IMR-90 (cell line): ENCODE data around the gene IFIT5. TPM values are rescaled to one million over a fixed set of nuclear protein-coding genes. Genes with fewer than 3 reads are reported as not detected.
A peak's percentile ranks its signal among the peaks of the same experiment; 100 is the strongest.

ENCODE experiments used
- ATAC-seq: fragments of 200-7000 bp; cut with Tn5 transposase; 2 replicates; pipeline ENCODE4 v1.9.1; 2020; ENCODE audit warnings: low read depth, mild to moderate bottlenecking, moderate library complexity
- BruUV-seq: library from RNA; stranded (reverse); fragments of 400-500 nt; replicated peaks from 2 replicates; lab custom pipeline; 2021; lab: Mats Ljungman, UMichigan
- CTCF ChIA-PET: fragments of 300-600 bp; formaldehyde crosslinking; extraction: SDS; loops from one replicate; lab custom pipeline; 2021; ENCODE audit warnings: antibody characterized with exemption; lab: Yijun Ruan, JAX
- POLR2A ChIA-PET: fragments of 300-600 bp; sonication (Branson Sonifier 250); formaldehyde crosslinking; loops from one replicate; lab custom pipeline; 2022; ENCODE audit warnings: antibody characterized with exemption; ENCODE audit not compliant: unreplicated experiment; lab: Charles Lee
- DNase-seq: peaks from one replicate; pipeline ENCODE4 v3.0.0; 2013
- H2AFZ ChIP-seq: replicated peaks from 2 replicates; pipeline ENCODE3; 2013; ENCODE audit warnings: low read length, mild to moderate bottlenecking; ENCODE audit not compliant: poor library complexity
- H2AK5ac ChIP-seq: 2 replicates; pipeline ENCODE4 v1.6.1; 2013; ENCODE audit warnings: low read depth, low read length, inconsistent platforms
- H2AK9ac ChIP-seq: replicated peaks from 2 replicates; pipeline ENCODE3; 2013; ENCODE audit warnings: mild to moderate bottlenecking, low read depth, low read length, moderate library complexity; ENCODE audit not compliant: poor library complexity
- H2BK120ac ChIP-seq: 2 replicates; pipeline ENCODE4 v1.6.1; 2013; ENCODE audit warnings: low read depth, low read length, inconsistent platforms
- H2BK15ac ChIP-seq: 3 replicates; pipeline ENCODE4 v1.6.1; 2013; ENCODE audit warnings: low read depth, low read length, inconsistent platforms
- H2BK20ac ChIP-seq: 2 replicates; pipeline ENCODE4 v1.6.1; 2013; ENCODE audit warnings: low read depth, mild to moderate bottlenecking, inconsistent platforms, low read length, moderate library complexity
- H2BK5ac ChIP-seq: 2 replicates; pipeline ENCODE4 v1.6.1; 2013; ENCODE audit warnings: mild to moderate bottlenecking, low read depth, low read length, inconsistent platforms; ENCODE audit not compliant: poor library complexity, severe bottlenecking
- H3K14ac ChIP-seq: replicated peaks from 2 replicates; pipeline ENCODE4 v1.6.1; 2013; ENCODE audit warnings: low read depth, low read length, inconsistent platforms
- H3K18ac ChIP-seq: 2 replicates; pipeline ENCODE4 v1.6.1; 2013; ENCODE audit warnings: low read depth, low read length, control low read depth
- H3K23ac ChIP-seq: 2 replicates; pipeline ENCODE4 v1.6.1; 2013; ENCODE audit warnings: low read depth, low read length, inconsistent platforms
- H3K27ac ChIP-seq: 2 replicates; pipeline ENCODE4 v1.5.1; 2013; ENCODE audit warnings: mild to moderate bottlenecking, control low read depth, low read length; ENCODE audit not compliant: insufficient read depth
- H3K27me3 ChIP-seq: 2 replicates; pipeline ENCODE4 v1.6.1; 2013; ENCODE audit warnings: low read length; ENCODE audit not compliant: control insufficient read depth, insufficient read depth
- H3K36me3 ChIP-seq: 2 replicates; pipeline ENCODE4 v1.6.1; 2013; ENCODE audit warnings: low read length, mixed read lengths; ENCODE audit not compliant: control insufficient read depth, insufficient read depth
- H3K4ac ChIP-seq: 2 replicates; pipeline ENCODE4 v1.6.1; 2013; ENCODE audit warnings: low read depth, low read length, inconsistent platforms
- H3K4me1 ChIP-seq: 2 replicates; pipeline ENCODE4 v1.6.1; 2013; ENCODE audit warnings: low read length, mixed read lengths; ENCODE audit not compliant: control insufficient read depth, insufficient read depth
- H3K4me2 ChIP-seq: 2 replicates; pipeline ENCODE4 v1.6.1; 2013; ENCODE audit warnings: low read depth, mild to moderate bottlenecking, control low read depth, low read length, moderate library complexity
- H3K4me3 ChIP-seq: 2 replicates; pipeline ENCODE4 v1.5.1; 2013; ENCODE audit warnings: low read depth, mild to moderate bottlenecking, control low read depth, low read length, moderate library complexity; ENCODE audit not compliant: insufficient read depth
- H3K56ac ChIP-seq: 2 replicates; pipeline ENCODE4 v1.6.1; 2013; ENCODE audit warnings: low read length, inconsistent platforms; ENCODE audit not compliant: insufficient read depth; ENCODE audit errors: extremely low read depth
- H3K79me1 ChIP-seq, 2 experiments: 2 replicates each; pipeline ENCODE4 v1.6.1; 2013; ENCODE audit warnings: low read length in 2 of 2, inconsistent platforms in 1 of 2, low read depth in 1 of 2
- H3K9ac ChIP-seq: 2 replicates; pipeline ENCODE4 v1.6.1; 2013; ENCODE audit warnings: low read depth, low read length, control low read depth
- H3K9me1 ChIP-seq: 2 replicates; pipeline ENCODE4 v1.6.1; 2013; ENCODE audit warnings: low read length, inconsistent platforms; ENCODE audit not compliant: insufficient read depth
- H3K9me3 ChIP-seq: 2 replicates; pipeline ENCODE4 v1.6.1; 2013; ENCODE audit warnings: low read length; ENCODE audit not compliant: control insufficient read depth, insufficient read depth
- H4K20me1 ChIP-seq: 2 replicates; pipeline ENCODE4 v1.6.1; 2013; ENCODE audit warnings: low read length, inconsistent platforms; ENCODE audit not compliant: insufficient read depth
- H4K5ac ChIP-seq: 2 replicates; pipeline ENCODE4 v1.6.1; 2013; ENCODE audit warnings: mild to moderate bottlenecking, low read depth, low read length, control low read depth
- H4K8ac ChIP-seq, 2 experiments: 2 replicates each; pipeline ENCODE4 v1.6.1; 2013; ENCODE audit warnings: low read depth in 2 of 2, low read length in 2 of 2, control low read depth in 1 of 2, inconsistent platforms in 1 of 2
- H4K91ac ChIP-seq: 2 replicates; pipeline ENCODE4 v1.6.1; 2013; ENCODE audit warnings: low read depth, low read length, inconsistent platforms; ENCODE audit not compliant: insufficient read depth
- CHD1 ChIP-seq: IDR thresholded peaks from 2 replicates; pipeline ENCODE4 v1.6.1; 2012; ENCODE audit warnings: low read depth, low read length, improper control_type of control experiment
- FOS ChIP-seq: fragments of 150-350 bp; IDR thresholded peaks from 2 replicates; pipeline ENCODE4 v1.6.1; 2016; ENCODE audit warnings: low read depth, low read length
- NFE2L2 ChIP-seq: fragments of 150-350 bp; IDR thresholded peaks from 2 replicates; pipeline ENCODE4 v1.6.1; 2016; ENCODE audit warnings: low read depth, mild to moderate bottlenecking, low read length
- RAD21 ChIP-seq: IDR thresholded peaks from 2 replicates; pipeline ENCODE4 v1.6.1; 2012; ENCODE audit warnings: low read length, improper control_type of control experiment
- SMC3 ChIP-seq: fragments of 150-350 bp; IDR thresholded peaks from 2 replicates; pipeline ENCODE4 v1.6.1; 2016; ENCODE audit warnings: low read depth, mild to moderate bottlenecking, antibody characterized with exemption, low read length, moderate library complexity
- WGBS, 2 experiments: methylation state at CpG; one replicate each; pipeline versions ENCODE4 v1.1.5 to v1.1.7; 2013; ENCODE audit warnings: missing lambda C conversion rate in 2 of 2; ENCODE audit not compliant: insufficient read length in 1 of 2; ENCODE audit errors: extremely low coverage in 2 of 2; 5-methylcytosine and 5-hydroxymethylcytosine counted together
- dilution Hi-C: fragments of 300-500 bp; cut with HindIII; formaldehyde crosslinking; loops from one replicate; pipeline ENCODE4 v1.14.3; 2018; ENCODE audit warnings: low sequenced_read_pairs; ENCODE audit not compliant: unreplicated experiment
- in situ Hi-C: fragments of 300-500 bp; cut with MboI; formaldehyde crosslinking; loops from 3 replicates; pipeline ENCODE4 v1.14.3; 2019; ENCODE audit warnings: low sequenced_read_pairs, inconsistent platforms, mixed read lengths
- intact Hi-C: fragments of 100-400 bp; cut with micrococcal nuclease; formaldehyde crosslinking; loops from 2 replicates; pipeline ENCODE4 v1.10.0; 2022
- polyA plus RNA-seq, 3 experiments: library from polyadenylated mRNA; depleted of rRNA; stranded (reverse); fragments of >200 nt; gene quantifications; 2 replicates each; pipeline ENCODE4 v1.2.3, GENCODE V29; 2012; ENCODE audit warnings: low replicate concordance in 1 of 3
- total RNA-seq: library from RNA; depleted of rRNA; stranded (reverse); fragments of >200 nt; gene quantifications from 2 replicates; pipeline ENCODE4 v1.2.3, GENCODE V29; 2012
- TF ChIP-seq, protein P1 (sequence below): conservative IDR thresholded peaks from 2 replicates; pipeline ENCODE4 v1.5.1; 2012; ENCODE audit warnings: mild to moderate bottlenecking, low read depth, low read length, improper control_type of control experiment

Gene IFIT5
- total and polyA plus RNA-seq, 2 of the 4 experiments (the other 2 are of a cell fraction), result 5.2 to 18.1 TPM

DNA sequence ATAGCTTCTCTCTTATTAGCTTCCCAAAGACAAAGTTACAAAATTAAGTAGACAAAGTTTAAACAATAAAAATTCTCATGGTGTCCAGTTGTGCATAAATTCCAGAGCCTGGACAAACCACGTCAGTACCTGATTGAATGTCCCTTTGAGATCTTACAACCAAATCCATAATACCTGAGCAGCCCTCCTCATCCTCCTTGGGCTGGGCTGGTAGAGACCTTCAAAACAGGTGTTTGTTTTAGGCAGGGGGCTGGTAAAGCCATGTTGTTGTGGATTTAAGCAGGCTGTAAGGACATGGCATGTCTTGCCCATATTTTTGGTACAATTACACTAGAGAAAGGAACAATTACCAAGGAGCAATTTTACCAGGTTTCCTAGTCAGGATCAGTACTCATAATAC lies 2.1 kb downstream of the IFIT5 start (continued):
- no peak for TF ChIP-seq NFE2L2
- TF ChIP-seq RAD21, result no peak
- TF ChIP-seq FOS, result no peak

DNA sequence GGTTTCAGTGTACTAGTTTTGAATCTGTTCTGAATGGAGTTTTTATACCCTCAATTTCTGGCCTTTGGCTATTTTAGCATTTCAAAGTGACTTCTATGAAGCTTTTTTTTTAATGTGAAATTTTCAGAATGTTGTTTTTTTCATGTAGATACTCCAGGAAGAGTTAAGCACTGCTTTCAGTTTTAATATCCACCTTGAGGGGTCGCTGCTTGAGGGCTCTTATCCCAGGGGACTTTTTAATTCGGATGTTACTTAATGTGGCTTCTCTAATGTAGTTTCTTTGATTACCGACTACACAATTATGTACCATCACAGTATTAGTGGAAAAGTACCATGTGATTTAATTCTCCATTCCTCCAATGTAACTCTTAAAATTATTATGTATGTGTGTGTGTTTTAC lies 5.2 kb downstream of the IFIT5 start:
- H3K36me3 ChIP-seq, result peaks cover 4% of the 10 kb centered on the region
- H2BK15ac ChIP-seq, result no peak overlapping the region
- no peak overlapping the region for H3K27ac ChIP-seq
- no peak overlapping the region for H2AK5ac ChIP-seq
- H2AFZ ChIP-seq, result no peak overlapping the region
- H4K5ac ChIP-seq, result no peak overlapping the region
- H3K23ac ChIP-seq, result no peak overlapping the region
- BruUV-seq, result no TSS peak
- H3K9me3 ChIP-seq, result no peaks in the 10 kb centered on the region
- H2AK9ac ChIP-seq, result no peak overlapping the region
- no CpG with 5 or more reads among the region's 3 CpGs for WGBS, 2 experiments
- dilution Hi-C loops, result no loop called here
- H2BK20ac ChIP-seq, result no peak overlapping the region
- no peak overlapping the region for H3K18ac ChIP-seq
- TF ChIP-seq SMC3 (peak; percentile 18; the same call in 1 of the 2 replicates), RAD21 (peak; percentile 34; the same call in 1 of the 2 replicates), CHD1 (no peak)
- TF ChIP-seq, protein P1, sequence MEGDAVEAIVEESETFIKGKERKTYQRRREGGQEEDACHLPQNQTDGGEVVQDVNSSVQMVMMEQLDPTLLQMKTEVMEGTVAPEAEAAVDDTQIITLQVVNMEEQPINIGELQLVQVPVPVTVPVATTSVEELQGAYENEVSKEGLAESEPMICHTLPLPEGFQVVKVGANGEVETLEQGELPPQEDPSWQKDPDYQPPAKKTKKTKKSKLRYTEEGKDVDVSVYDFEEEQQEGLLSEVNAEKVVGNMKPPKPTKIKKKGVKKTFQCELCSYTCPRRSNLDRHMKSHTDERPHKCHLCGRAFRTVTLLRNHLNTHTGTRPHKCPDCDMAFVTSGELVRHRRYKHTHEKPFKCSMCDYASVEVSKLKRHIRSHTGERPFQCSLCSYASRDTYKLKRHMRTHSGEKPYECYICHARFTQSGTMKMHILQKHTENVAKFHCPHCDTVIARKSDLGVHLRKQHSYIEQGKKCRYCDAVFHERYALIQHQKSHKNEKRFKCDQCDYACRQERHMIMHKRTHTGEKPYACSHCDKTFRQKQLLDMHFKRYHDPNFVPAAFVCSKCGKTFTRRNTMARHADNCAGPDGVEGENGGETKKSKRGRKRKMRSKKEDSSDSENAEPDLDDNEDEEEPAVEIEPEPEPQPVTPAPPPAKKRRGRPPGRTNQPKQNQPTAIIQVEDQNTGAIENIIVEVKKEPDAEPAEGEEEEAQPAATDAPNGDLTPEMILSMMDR, result peak; percentile 44
- peak; percentile 31 for DNase-seq
- H2BK120ac ChIP-seq, result no peak overlapping the region
- H3K27me3 ChIP-seq, result no peaks in the 10 kb centered on the region
- peaks cover 17 to 34% of the 10 kb centered on the region in 2 experiments for H3K79me1 ChIP-seq
- peak overlapping the region; percentile 75 for H3K4me2 ChIP-seq
- H3K9ac ChIP-seq, result no peak overlapping the region
- ATAC-seq, result no peak
- no peak overlapping the region for H4K8ac ChIP-seq
- H3K4ac ChIP-seq, result no peak overlapping the region
- no peak overlapping the region for H2BK5ac ChIP-seq
- H3K14ac ChIP-seq, result no peak overlapping the region
- H3K9me1 ChIP-seq, result 0 out of 2 replicates have a peak, but pooled peaks cover 6% of the 10 kb centered on the region
- in situ Hi-C loops, result no loop called here
- no peak overlapping the region for H4K91ac ChIP-seq
- H3K4me3 ChIP-seq, result no peak overlapping the region
- CTCF ChIA-PET, result interaction anchor here (1.0 kb wide), 2 partner anchors 145 to 537 kb away, joined by 3 to 4 read pairs; no protein-coding TSS in a partner anchor
- peaks cover 4% of the 10 kb centered on the region for H3K4me1 ChIP-seq
- POLR2A ChIA-PET, result no interaction called here
- H3K56ac ChIP-seq, result no peak overlapping the region
- H4K20me1 ChIP-seq, result no peaks in the 10 kb centered on the region
- intact Hi-C loops, result no loop called here
